Activated CD8-positive, alpha-beta memory T cell treated with anti-CD3 and anti-CD28 coated beads for 48 hours (primary cell): ENCODE data around the gene FAM89B.

ENCODE experiments used
- DNase-seq, 3 experiments: peaks; one replicate each; pipeline ENCODE4 v3.0.0-alpha.2; 2020; ENCODE audit warnings: low read depth in 2 of 3, low spot score in 2 of 3

The FAM89B gene

GRCh38 chr11:65538915-65539743 lies 33.2 kb upstream of the FAM89B start:
- no peak for DNase-seq

- DNase-seq = no peak
These were observed 32.5 kb upstream of the FAM89B start for GRCh38 chr11:65539744-65540289.

GRCh38 chr11:65540290-65541092 lies 31.8 kb upstream of the FAM89B start:
- DNase-seq = peak; percentile 72 to 90 (median 72)

GRCh38 chr11:65541093-65541982 lies 31.0 kb upstream of the FAM89B start:
- no peak for DNase-seq

- no peak for DNase-seq
These were observed 29.5 kb upstream of the FAM89B start for GRCh38 chr11:65542738-65543390.

GRCh38 chr11:65545853-65546216 lies 26.5 kb upstream of the FAM89B start:
- DNase-seq = no peak

GRCh38 chr11:65546217-65546958 lies 25.9 kb upstream of the FAM89B start:
- peak; percentile 95 to 99 (median 98) for DNase-seq

- DNase-seq = no peak
These were observed 24.8 kb upstream of the FAM89B start for GRCh38 chr11:65547446-65548125.

- no peak for DNase-seq
These were observed 23.9 kb upstream of the FAM89B start for GRCh38 chr11:65548395-65548794.

- no peak for DNase-seq
These were observed 23.2 kb upstream of the FAM89B start for GRCh38 chr11:65549096-65549495.

- no peak for DNase-seq
These were observed 20.6 kb upstream of the FAM89B start for GRCh38 chr11:65551572-65552387.

- no peak for DNase-seq
These were observed 19.9 kb upstream of the FAM89B start for GRCh38 chr11:65552388-65552951.

GRCh38 chr11:65553301-65554001 lies 18.9 kb upstream of the FAM89B start:
- no peak for DNase-seq

GRCh38 chr11:65554057-65554818 lies 18.1 kb upstream of the FAM89B start:
- no peak for DNase-seq

- no peak for DNase-seq
These were observed 17.4 kb upstream of the FAM89B start for GRCh38 chr11:65554842-65555430.

- DNase-seq = no peak
These were observed 16.6 kb upstream of the FAM89B start for GRCh38 chr11:65555693-65556231.
